GM18526 (cell line): ENCODE results near the gene ZSCAN5C.

Experiments
- POLR2A ChIP-seq: IDR thresholded peaks from 3 replicates; pipeline ENCODE4 v1.6.1; 2011; ENCODE audit not compliant: insufficient read length; ENCODE audit errors: extremely low read depth

The ZSCAN5C gene

DNA sequence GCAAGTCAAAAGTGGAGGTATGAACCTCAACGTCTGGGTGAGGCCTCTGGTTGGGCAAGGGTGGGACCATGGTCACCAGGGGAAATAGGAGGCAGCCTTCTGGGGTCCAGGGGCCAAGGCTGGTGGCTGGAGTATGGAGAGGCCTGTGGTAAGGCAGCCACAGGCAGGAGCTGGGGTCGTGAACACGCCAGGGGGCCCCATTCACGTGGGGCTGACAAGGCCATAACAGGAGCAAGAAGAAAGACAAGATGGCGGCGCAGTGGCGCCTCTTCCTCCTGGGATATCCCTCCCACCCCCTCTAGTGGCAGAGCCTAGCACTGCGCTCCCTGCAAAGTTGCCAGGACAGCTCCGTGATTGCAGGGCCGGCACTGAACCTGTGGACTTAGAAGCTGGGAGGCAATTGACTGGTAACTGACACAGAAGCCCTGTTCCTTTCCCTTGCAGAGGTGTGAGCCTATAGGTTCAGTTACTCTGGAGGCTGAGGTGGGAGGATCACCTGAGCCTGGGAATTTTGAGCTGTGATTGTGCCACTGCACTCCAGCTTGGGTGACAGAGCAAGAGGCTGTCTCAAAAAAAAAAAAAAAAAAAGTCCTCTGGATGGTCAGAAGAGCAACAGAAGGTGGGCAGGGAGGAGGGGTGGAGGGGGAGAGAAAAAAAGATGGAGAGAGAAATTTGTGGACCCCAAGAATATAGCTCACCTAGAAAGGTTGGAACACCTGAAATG, 50.8 kb downstream of the ZSCAN5C start:
- no peak for TF ChIP-seq POLR2A

DNA sequence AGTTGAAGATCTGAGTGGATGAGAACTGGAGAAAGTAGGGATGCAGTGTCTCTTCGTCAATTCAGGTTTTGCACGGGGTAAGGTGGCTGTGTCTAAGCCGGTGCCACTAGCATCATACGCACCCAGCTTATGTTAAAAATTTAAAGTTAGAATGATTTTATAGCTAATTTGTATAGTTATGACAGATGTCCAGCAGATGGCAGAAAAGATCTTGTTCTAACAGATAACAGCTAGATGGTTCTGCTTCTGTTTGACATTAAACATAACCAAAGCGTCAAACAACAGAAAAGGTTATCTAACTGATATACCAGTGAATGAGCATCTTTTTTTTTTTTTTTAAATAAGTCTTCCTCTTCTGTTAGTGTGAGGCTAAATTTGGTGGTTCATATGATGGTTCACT, 51.7 kb downstream of the ZSCAN5C start:
- TF ChIP-seq POLR2A: no peak

DNA sequence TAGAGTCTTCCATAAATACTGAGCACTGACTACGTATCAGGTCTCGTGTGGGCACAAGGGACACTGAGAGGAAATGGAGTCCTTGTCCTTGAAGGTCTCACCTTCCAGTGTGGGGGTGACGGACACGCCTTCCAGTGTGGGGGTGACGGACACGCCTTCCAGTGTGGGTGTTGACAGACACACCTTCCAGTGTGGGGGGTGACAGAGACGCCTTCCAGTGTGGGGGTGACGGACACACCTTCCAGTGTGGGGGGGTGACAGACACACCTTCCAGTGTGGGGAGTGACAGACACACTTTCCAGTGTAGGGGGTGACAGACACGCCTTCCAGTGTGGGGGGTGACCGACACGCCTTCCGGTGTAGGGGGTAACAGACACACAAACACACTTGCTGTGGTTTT, 56.2 kb downstream of the ZSCAN5C start:
- TF ChIP-seq POLR2A: no peak
